T-cell (primary cell): ENCODE data around the gene DTNB. TPM values are rescaled to one million over a fixed set of nuclear protein-coding genes. Genes with fewer than 3 reads are reported as not detected.

Source experiments
- ATAC-seq, 4 experiments: fragments of 200-7000 bp in 3 of 4; fragments of 150-1000 bp in 1 of 4; cut with Tn5 transposase; replicated peaks in 1 of 4; 1 replicate in 3 of 4; 2 replicates in 1 of 4; pipeline ENCODE4 v1.10.0; 2021; ENCODE audit warnings: moderate library complexity in 3 of 4, mild to moderate bottlenecking in 2 of 4, moderate number of reproducible peaks in 1 of 4
- CTCF ChIA-PET, 2 donors: fragments of 300-600 bp; sonication (Branson Sonifier 250); formaldehyde crosslinking; loops; one replicate each; lab custom pipeline; 2022; ENCODE audit warnings: antibody characterized with exemption in 2 of 2; lab: Charles Lee
- POLR2A ChIA-PET, 2 donors: fragments of 300-600 bp; sonication (Branson Sonifier 250); formaldehyde crosslinking; loops; one replicate each; lab custom pipeline; 2022; ENCODE audit warnings: antibody characterized with exemption in 2 of 2; lab: Charles Lee
- DNase-seq, 35 experiments: peaks; one replicate each; pipeline versions ENCODE4 v3.0.0 to v3.0.0-alpha.2; 2013 to 2023
- H3K27ac ChIP-seq: one replicate; pipeline ENCODE4 v1.5.1; 2013; ENCODE audit warnings: low read length
- H3K27me3 ChIP-seq, 2 experiments: replicated peaks in 1 of 2; 1 replicate in 1 of 2; 2 replicates in 1 of 2; pipeline versions ENCODE4 v1.6.1 to v1.7.0; 2013; ENCODE audit warnings: low read length in 1 of 2, mixed read lengths in 1 of 2; ENCODE audit not compliant: control insufficient read depth in 2 of 2, insufficient read depth in 2 of 2; ENCODE audit errors: extremely low read depth in 1 of 2
- H3K36me3 ChIP-seq, 2 donors: 1 replicate in 1 of 2; 2 replicates in 1 of 2; pipeline versions ENCODE4 v1.6.1 to v1.7.0; 2013; ENCODE audit warnings: low read length in 1 of 2; ENCODE audit not compliant: control insufficient read depth in 2 of 2, insufficient read depth in 1 of 2; ENCODE audit errors: extremely low read depth in 1 of 2
- H3K4me1 ChIP-seq, 2 experiments: 1 replicate in 1 of 2; 2 replicates in 1 of 2; pipeline versions ENCODE4 v1.6.1 to v1.7.0; 2013; ENCODE audit warnings: low read length in 2 of 2, mixed read lengths in 1 of 2; ENCODE audit not compliant: insufficient read depth in 2 of 2, control insufficient read depth in 1 of 2; ENCODE audit errors: extremely low read depth in 1 of 2
- H3K4me3 ChIP-seq, 2 donors: 1 replicate in 1 of 2; 2 replicates in 1 of 2; pipeline versions ENCODE4 v1.5.1 to v1.7.0; 2013; ENCODE audit warnings: mild to moderate bottlenecking in 2 of 2, low read length in 1 of 2, moderate library complexity in 1 of 2; ENCODE audit not compliant: control insufficient read depth in 1 of 2; ENCODE audit errors: extremely low read depth in 1 of 2
- H3K9me3 ChIP-seq: 2 replicates; pipeline ENCODE4 v1.7.0; 2013
- H3K27ac Mint-ChIP-seq, 2 donors: one replicate each; pipeline ENCODE4 v1.8.0; 2020 to 2021; ENCODE audit warnings: mild to moderate bottlenecking in 2 of 2, mixed read lengths in 2 of 2
- H3K27me3 Mint-ChIP-seq, 2 donors: one replicate each; pipeline ENCODE4 v1.8.0; 2021 to 2022; ENCODE audit warnings: mixed read lengths in 2 of 2
- H3K36me3 Mint-ChIP-seq: one replicate; pipeline ENCODE4 v1.8.0; 2021; ENCODE audit warnings: mixed read lengths
- H3K4me1 Mint-ChIP-seq, 3 donors: one replicate each; pipeline ENCODE4 v1.8.0; 2020 to 2022; ENCODE audit warnings: mixed read lengths in 3 of 3, mild to moderate bottlenecking in 1 of 3
- H3K4me3 Mint-ChIP-seq, 3 donors: one replicate each; pipeline ENCODE4 v1.8.0; 2020 to 2022; ENCODE audit warnings: mild to moderate bottlenecking in 3 of 3, mixed read lengths in 3 of 3, moderate library complexity in 3 of 3
- H3K9me3 Mint-ChIP-seq, 3 donors: one replicate each; pipeline ENCODE4 v1.8.0; 2020 to 2022; ENCODE audit warnings: mixed read lengths in 3 of 3
- WGBS: methylation state at CpG from one replicate; pipeline ENCODE4 v1.1.5; 2013; ENCODE audit warnings: missing lambda C conversion rate; ENCODE audit not compliant: insufficient coverage; 5-methylcytosine and 5-hydroxymethylcytosine counted together
- total RNA-seq, 35 experiments: library from RNA in 6 of 35; stranded (reverse) in 6 of 35; fragments of 120-200 nt in 1 of 35; gene quantifications; one replicate each; pipeline versions ENCODE4 v1.2.1 to v1.2.4 and lab custom pipeline; 2013 to 2026

Gene DTNB
- total RNA-seq, 5 donors from 2014 or later (not counting 1 experiment from before 2014, with no cell fraction given): 33.4 to 45.7 (median 39.6) TPM

GRCh38 chr2:25441353-25441752 lies 232.0 kb downstream of the DTNB start:
- ATAC-seq: no peak
- H3K27ac ChIP-seq: no peak overlapping the region
- Mint-ChIP-seq H3K4me3 (no peak overlapping the region), H3K4me1 (no peaks in the 10 kb centered on the region), H3K27ac (no peak overlapping the region), H3K9me3 (no peaks in the 10 kb centered on the region), H3K27me3 (no peaks in the 10 kb centered on the region), H3K36me3 (peaks cover 41% of the 10 kb centered on the region)
- no peaks in the 10 kb centered on the region for H3K9me3 ChIP-seq
- no CpG with 5 or more reads among the region's 3 CpGs for WGBS
- POLR2A ChIA-PET: no interaction called here
- H3K4me3 ChIP-seq: no peak overlapping the region
- DNase-seq: no peak
- no peaks in the 10 kb centered on the region for H3K27me3 ChIP-seq
- peaks cover 0 to 2% of the 10 kb centered on the region in 2 experiments for H3K4me1 ChIP-seq
- CTCF ChIA-PET: no interaction called here
- H3K36me3 ChIP-seq: peaks cover 0 to 2% of the 10 kb centered on the region in 2 donors

- H3K9me3 ChIP-seq: no peaks in the 10 kb centered on the region
- Mint-ChIP-seq H3K4me3 (no peak overlapping the region), H3K9me3 (peaks cover 0 to 5% (median 0%) of the 10 kb centered on the region in 3 donors), H3K4me1 (no peaks in the 10 kb centered on the region), H3K36me3 (peaks cover 50% of the 10 kb centered on the region), H3K27ac (no peak overlapping the region), H3K27me3 (no peaks in the 10 kb centered on the region)
- ChIA-PET POLR2A (no interaction called here), CTCF (no interaction called here)
- no peak overlapping the region for H3K4me3 ChIP-seq
- no peaks in the 10 kb centered on the region for H3K27me3 ChIP-seq
- H3K36me3 ChIP-seq: peaks cover 0 to 9% of the 10 kb centered on the region in 2 donors
- DNase-seq: no peak
- ATAC-seq: no peak
- no CpG with 5 or more reads among the region's 2 CpGs for WGBS
- H3K4me1 ChIP-seq: peaks cover 0 to 2% of the 10 kb centered on the region in 2 experiments
- H3K27ac ChIP-seq: no peak overlapping the region
These were observed 234.6 kb downstream of the DTNB start for GRCh38 chr2:25438793-25439192.

GRCh38 chr2:25437881-25438662 lies 235.3 kb downstream of the DTNB start:
- H3K9me3 Mint-ChIP-seq: peaks cover 0 to 5% (median 0%) of the 10 kb centered on the region in 3 donors
- no peak overlapping the region for H3K27ac ChIP-seq
- POLR2A ChIA-PET: no interaction called here
- no peak overlapping the region for H3K27ac Mint-ChIP-seq
- no peak overlapping the region for H3K4me3 ChIP-seq
- H3K4me3 Mint-ChIP-seq: no peak overlapping the region
- H3K4me1 Mint-ChIP-seq: no peaks in the 10 kb centered on the region
- H3K36me3 Mint-ChIP-seq: peaks cover 57% of the 10 kb centered on the region
- CTCF ChIA-PET: no interaction called here
- 86% methylated on average over 4 of the region's 4 CpGs for WGBS
- no peaks in the 10 kb centered on the region for H3K9me3 ChIP-seq
- H3K27me3 ChIP-seq: no peaks in the 10 kb centered on the region
- peaks cover 0 to 2% of the 10 kb centered on the region in 2 experiments for H3K4me1 ChIP-seq
- no peaks in the 10 kb centered on the region for H3K27me3 Mint-ChIP-seq
- ATAC-seq (no peak), DNase-seq (no peak)
- H3K36me3 ChIP-seq: peaks cover 0 to 9% of the 10 kb centered on the region in 2 donors

- ATAC-seq (no peak), DNase-seq (no peak)
- no peaks in the 10 kb centered on the region for H3K9me3 ChIP-seq
- peaks cover 0 to 14% of the 10 kb centered on the region in 2 donors for H3K36me3 ChIP-seq
- Mint-ChIP-seq H3K27ac (no peak overlapping the region), H3K4me1 (no peaks in the 10 kb centered on the region), H3K4me3 (no peak overlapping the region), H3K9me3 (peaks cover 0 to 5% (median 0%) of the 10 kb centered on the region in 3 donors), H3K27me3 (no peaks in the 10 kb centered on the region), H3K36me3 (peaks cover 61% of the 10 kb centered on the region)
- no peaks in the 10 kb centered on the region for H3K27me3 ChIP-seq
- peaks cover 0 to 2% of the 10 kb centered on the region in 2 experiments for H3K4me1 ChIP-seq
- POLR2A ChIA-PET: no interaction called here
- no peak overlapping the region for H3K4me3 ChIP-seq
- CTCF ChIA-PET: no interaction called here
- H3K27ac ChIP-seq: no peak overlapping the region
- no CpG with 5 or more reads among the region's 1 CpG for WGBS
These were observed 238.0 kb downstream of the DTNB start for GRCh38 chr2:25435421-25435820.

GRCh38 chr2:25431604-25432003 lies 241.8 kb downstream of the DTNB start:
- ATAC-seq: no peak
- Histone ChIP-seq H3K36me3 (peaks cover 0 to 18% of the 10 kb centered on the region in 2 donors), H3K9me3 (no peaks in the 10 kb centered on the region), H3K4me3 (no peak overlapping the region), H3K4me1 (no peaks in the 10 kb centered on the region), H3K27me3 (no peaks in the 10 kb centered on the region), H3K27ac (no peak overlapping the region)
- Mint-ChIP-seq H3K27me3 (no peaks in the 10 kb centered on the region), H3K4me3 (no peak overlapping the region), H3K27ac (no peak overlapping the region), H3K36me3 (peaks cover 57% of the 10 kb centered on the region), H3K4me1 (no peaks in the 10 kb centered on the region), H3K9me3 (peaks cover 0 to 5% (median 0%) of the 10 kb centered on the region in 3 donors)
- WGBS: 74% methylated on average over 3 of the region's 4 CpGs
- DNase-seq: peak in 1 of 35 experiments; percentile 2
- ChIA-PET POLR2A (no interaction called here), CTCF (no interaction called here)

- CTCF ChIA-PET: no interaction called here
- Mint-ChIP-seq H3K9me3 (peaks cover 0 to 3% (median 0%) of the 10 kb centered on the region in 3 donors), H3K4me3 (no peak overlapping the region), H3K36me3 (peaks cover 58% of the 10 kb centered on the region), H3K27ac (no peak overlapping the region), H3K27me3 (no peaks in the 10 kb centered on the region), H3K4me1 (no peaks in the 10 kb centered on the region)
- H3K36me3 ChIP-seq: peaks cover 0 to 11% of the 10 kb centered on the region in 2 donors
- POLR2A ChIA-PET: no interaction called here
- 43% methylated on average over 1 of the region's 7 CpGs for WGBS
- H3K27ac ChIP-seq: no peak overlapping the region
- no peaks in the 10 kb centered on the region for H3K27me3 ChIP-seq
- no peaks in the 10 kb centered on the region for H3K9me3 ChIP-seq
- no peaks in the 10 kb centered on the region for H3K4me1 ChIP-seq
- H3K4me3 ChIP-seq: no peak overlapping the region
- ATAC-seq (no peak), DNase-seq (no peak)
These were observed 242.8 kb downstream of the DTNB start for GRCh38 chr2:25430556-25430955.
